HUES48 (cell line): ENCODE measurements around the gene FBXO47.
"Not testable (repeated sequence)": the region's sequence is repeated elsewhere in the genome, so short reads cannot be mapped to it uniquely, and the experiment has no call there.

Experiments used
- H3K27ac ChIP-seq: one replicate; pipeline ENCODE4 v1.7.0; 2013; ENCODE audit warnings: low read depth, low read length, inconsistent platforms
- H3K27me3 ChIP-seq: 2 replicates; pipeline ENCODE4 v1.6.1; 2013; ENCODE audit warnings: mild to moderate bottlenecking, low read length; ENCODE audit not compliant: control insufficient read depth, insufficient read depth
- H3K36me3 ChIP-seq: 2 replicates; pipeline ENCODE4 v1.6.1; 2013; ENCODE audit warnings: low read length; ENCODE audit not compliant: control insufficient read depth, insufficient read depth
- H3K4me1 ChIP-seq: 2 replicates; pipeline ENCODE4 v1.6.1; 2013; ENCODE audit warnings: mild to moderate bottlenecking, low read length; ENCODE audit not compliant: control insufficient read depth, insufficient read depth
- H3K4me3 ChIP-seq: 2 replicates; pipeline ENCODE4 v1.5.1; 2013; ENCODE audit warnings: mild to moderate bottlenecking, low read depth, low read length
- H3K9ac ChIP-seq: 2 replicates; pipeline ENCODE4 v1.6.1; 2013; ENCODE audit warnings: mild to moderate bottlenecking, low read depth, low read length, moderate library complexity
- H3K9me3 ChIP-seq: 2 replicates; pipeline ENCODE4 v1.6.1; 2013; ENCODE audit warnings: low read length; ENCODE audit not compliant: control insufficient read depth, insufficient read depth

The FBXO47 gene

DNA sequence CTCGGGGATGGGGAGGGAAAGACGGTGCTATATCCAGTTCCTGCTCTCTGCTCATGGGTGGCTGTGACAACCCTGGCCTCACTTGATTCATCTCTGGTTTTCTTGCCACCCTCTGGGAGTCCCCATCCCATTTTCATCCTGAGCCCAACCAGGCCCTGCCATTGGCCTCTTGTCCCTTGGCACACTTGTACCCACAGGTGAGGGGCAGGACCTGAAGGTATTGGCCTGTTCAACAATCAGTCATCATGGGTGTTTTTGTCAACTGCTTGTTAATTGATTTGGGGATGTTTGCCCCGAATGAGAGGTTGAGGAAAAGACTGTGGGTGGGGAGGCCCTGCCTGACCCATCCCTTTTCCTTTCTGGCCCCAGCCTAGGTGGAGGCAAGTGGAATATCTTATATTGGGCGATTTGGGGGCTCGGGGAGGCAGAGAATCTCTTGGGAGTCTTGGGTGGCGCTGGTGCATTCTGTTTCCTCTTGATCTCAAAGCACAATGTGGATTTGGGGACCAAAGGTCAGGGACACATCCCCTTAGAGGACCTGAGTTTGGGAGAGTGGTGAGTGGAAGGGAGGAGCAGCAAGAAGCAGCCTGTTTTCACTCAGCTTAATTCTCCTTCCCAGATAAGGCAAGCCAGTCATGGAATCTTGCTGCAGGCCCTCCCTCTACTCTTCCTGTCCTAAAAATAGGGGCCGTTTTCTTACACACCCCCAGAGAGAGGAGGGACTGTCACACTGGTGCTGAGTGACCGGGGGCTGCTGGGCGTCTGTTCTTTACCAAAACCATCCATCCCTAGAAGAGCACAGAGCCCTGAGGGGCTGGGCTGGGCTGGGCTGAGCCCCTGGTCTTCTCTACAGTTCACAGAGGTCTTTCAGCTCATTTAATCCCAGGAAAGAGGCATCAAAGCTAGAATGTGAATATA is 46.6 kb downstream of the FBXO47 start:
- no peak overlapping the region for H3K9ac ChIP-seq
- no peak overlapping the region for H3K4me3 ChIP-seq
- no peaks in the 10 kb centered on the region for H3K9me3 ChIP-seq
- no peak overlapping the region for H3K27ac ChIP-seq
- H3K27me3 ChIP-seq, result no peaks in the 10 kb centered on the region
- peaks cover 34% of the 10 kb centered on the region for H3K36me3 ChIP-seq
- peaks cover 17% of the 10 kb centered on the region for H3K4me1 ChIP-seq

DNA sequence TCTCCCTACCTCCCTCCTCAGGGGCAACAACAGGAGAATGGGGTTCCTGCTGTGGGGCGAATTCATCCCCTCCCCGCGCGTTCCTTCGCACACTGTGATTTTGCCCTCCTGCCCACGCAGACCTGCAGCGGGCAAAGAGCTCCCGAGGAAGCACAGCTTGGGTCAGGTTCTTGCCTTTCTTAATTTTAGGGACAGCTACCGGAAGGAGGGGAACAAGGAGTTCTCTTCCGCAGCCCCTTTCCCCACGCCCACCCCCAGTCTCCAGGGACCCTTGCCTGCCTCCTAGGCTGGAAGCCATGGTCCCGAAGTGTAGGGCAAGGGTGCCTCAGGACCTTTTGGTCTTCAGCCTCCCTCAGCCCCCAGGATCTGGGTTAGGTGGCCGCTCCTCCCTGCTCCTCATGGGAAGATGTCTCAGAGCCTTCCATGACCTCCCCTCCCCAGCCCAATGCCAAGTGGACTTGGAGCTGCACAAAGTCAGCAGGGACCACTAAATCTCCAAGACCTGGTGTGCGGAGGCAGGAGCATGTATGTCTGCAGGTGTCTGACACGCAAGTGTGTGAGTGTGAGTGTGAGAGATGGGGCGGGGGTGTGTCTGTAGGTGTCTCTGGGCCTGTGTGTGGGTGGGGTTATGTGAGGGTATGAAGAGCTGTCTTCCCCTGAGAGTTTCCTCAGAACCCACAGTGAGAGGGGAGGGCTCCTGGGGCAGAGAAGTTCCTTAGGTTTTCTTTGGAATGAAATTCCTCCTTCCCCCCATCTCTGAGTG is 47.7 kb downstream of the FBXO47 start:
- H3K27ac ChIP-seq, result no peak overlapping the region
- H3K9ac ChIP-seq, result no peak overlapping the region
- H3K27me3 ChIP-seq, result no peaks in the 10 kb centered on the region
- H3K4me1 ChIP-seq, result peaks cover 11% of the 10 kb centered on the region
- H3K36me3 ChIP-seq, result peaks cover 40% of the 10 kb centered on the region
- H3K9me3 ChIP-seq, result no peaks in the 10 kb centered on the region
- no peak overlapping the region for H3K4me3 ChIP-seq

DNA sequence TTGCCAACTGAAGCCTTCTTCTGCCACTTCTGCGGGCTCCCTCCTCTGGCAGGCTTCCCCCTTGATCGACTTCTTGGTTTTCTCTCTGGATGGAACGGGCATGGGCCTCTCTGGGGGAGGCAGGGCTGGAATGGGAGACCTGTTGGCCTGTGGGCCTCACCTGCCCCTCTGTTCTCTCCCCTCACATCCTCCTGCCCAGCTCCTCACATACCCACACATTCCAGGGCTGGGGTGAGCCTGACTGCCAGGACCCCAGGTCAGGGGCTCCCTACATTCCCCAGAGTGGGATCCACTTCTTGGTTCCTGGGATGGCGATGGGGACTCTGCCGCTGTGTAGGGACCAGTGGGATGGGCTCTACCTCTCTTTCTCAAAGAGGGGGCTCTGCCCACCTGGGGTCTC is 48.3 kb downstream of the FBXO47 start:
- no peak overlapping the region for H3K4me3 ChIP-seq
- no peaks in the 10 kb centered on the region for H3K27me3 ChIP-seq
- H3K4me1 ChIP-seq, result peaks cover 11% of the 10 kb centered on the region
- peaks cover 45% of the 10 kb centered on the region for H3K36me3 ChIP-seq
- H3K9ac ChIP-seq, result no peak overlapping the region
- H3K9me3 ChIP-seq, result no peaks in the 10 kb centered on the region
- no peak overlapping the region for H3K27ac ChIP-seq

DNA sequence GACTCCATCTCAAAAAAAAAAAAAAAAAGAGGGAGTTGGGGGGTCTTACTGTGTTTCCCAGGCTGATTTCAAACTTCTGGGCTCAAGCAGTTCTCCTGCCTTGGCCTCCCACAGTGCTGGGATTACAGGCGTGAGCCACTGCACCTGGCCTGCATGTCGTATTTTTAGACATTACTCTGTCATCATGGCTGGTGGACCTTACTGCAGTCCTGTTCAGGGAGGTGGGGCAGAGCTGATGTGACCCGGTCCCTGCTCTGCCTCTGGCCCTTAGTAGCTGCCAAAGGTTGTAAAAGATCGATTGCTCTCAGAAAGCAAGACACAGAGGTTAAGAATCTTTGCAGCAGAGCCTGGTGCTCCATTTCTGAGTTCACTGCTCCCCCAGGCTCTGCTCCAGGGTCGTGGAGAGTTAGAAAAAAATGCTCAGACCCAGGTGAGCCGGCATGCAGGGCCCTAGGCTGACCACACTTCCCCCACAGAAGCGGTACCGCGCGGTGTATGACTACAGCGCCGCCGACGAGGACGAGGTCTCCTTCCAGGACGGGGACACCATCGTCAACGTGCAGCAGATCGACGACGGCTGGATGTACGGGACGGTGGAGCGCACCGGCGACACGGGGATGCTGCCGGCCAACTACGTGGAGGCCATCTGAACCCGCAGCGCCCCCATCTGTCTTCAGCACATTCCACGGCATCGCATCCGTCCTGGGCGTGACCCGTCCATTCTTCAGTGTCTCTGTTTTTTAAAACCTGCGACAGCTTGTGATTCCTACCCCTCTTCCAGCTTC is 48.9 kb downstream of the FBXO47 start:
- Histone ChIP-seq H3K27me3 (no peaks in the 10 kb centered on the region), H3K27ac (no peak overlapping the region), H3K36me3 (peaks cover 47% of the 10 kb centered on the region), H3K9me3 (no peaks in the 10 kb centered on the region), H3K4me3 (no peak overlapping the region), H3K9ac (no peak overlapping the region), H3K4me1 (peaks cover 11% of the 10 kb centered on the region)

GRCh38 chr17:38917259-38917658 is 49.9 kb downstream of the FBXO47 start:
- H3K27me3 ChIP-seq, result no peaks in the 10 kb centered on the region
- no peaks in the 10 kb centered on the region for H3K9me3 ChIP-seq
- H3K9ac ChIP-seq, result no peak overlapping the region
- H3K36me3 ChIP-seq, result peaks cover 54% of the 10 kb centered on the region
- peaks cover 2% of the 10 kb centered on the region; the same call in 1 of the 2 replicates for H3K4me1 ChIP-seq
- no peak overlapping the region for H3K4me3 ChIP-seq
- no peak overlapping the region for H3K27ac ChIP-seq

DNA sequence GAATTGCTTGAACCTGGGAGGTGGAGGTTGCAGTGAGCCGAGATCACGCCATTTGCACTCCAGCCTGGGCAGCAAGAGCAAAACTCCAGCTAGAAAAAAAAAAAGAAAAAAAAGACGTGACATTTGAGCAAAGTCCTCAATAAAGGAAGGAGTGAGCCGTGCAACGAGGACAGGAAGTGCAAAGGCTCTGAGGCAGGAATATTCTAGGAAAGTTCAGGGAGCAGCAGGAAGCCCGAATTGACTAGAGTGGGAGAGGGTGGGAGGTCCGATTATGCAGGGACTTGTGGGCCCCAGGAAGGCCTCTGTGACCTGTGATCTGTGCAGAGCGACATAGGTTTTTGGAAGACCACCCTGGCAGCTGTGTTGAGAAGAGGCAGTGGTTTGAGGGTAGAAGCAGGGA is 50.4 kb downstream of the FBXO47 start:
- Histone ChIP-seq H3K4me3 (no peak overlapping the region), H3K4me1 (no peaks in the 10 kb centered on the region), H3K9me3 (no peaks in the 10 kb centered on the region), H3K9ac (no peak overlapping the region), H3K27me3 (no peaks in the 10 kb centered on the region), H3K36me3 (peaks cover 54% of the 10 kb centered on the region), H3K27ac (no peak overlapping the region)

GRCh38 chr17:38915639-38915995 is 51.6 kb downstream of the FBXO47 start:
- Histone ChIP-seq H3K27me3 (no peaks in the 10 kb centered on the region), H3K27ac (no peak overlapping the region), H3K9ac (no peak overlapping the region), H3K36me3 (peaks cover 64% of the 10 kb centered on the region), H3K4me1 (no peaks in the 10 kb centered on the region), H3K4me3 (no peak overlapping the region), H3K9me3 (no peaks in the 10 kb centered on the region)

DNA sequence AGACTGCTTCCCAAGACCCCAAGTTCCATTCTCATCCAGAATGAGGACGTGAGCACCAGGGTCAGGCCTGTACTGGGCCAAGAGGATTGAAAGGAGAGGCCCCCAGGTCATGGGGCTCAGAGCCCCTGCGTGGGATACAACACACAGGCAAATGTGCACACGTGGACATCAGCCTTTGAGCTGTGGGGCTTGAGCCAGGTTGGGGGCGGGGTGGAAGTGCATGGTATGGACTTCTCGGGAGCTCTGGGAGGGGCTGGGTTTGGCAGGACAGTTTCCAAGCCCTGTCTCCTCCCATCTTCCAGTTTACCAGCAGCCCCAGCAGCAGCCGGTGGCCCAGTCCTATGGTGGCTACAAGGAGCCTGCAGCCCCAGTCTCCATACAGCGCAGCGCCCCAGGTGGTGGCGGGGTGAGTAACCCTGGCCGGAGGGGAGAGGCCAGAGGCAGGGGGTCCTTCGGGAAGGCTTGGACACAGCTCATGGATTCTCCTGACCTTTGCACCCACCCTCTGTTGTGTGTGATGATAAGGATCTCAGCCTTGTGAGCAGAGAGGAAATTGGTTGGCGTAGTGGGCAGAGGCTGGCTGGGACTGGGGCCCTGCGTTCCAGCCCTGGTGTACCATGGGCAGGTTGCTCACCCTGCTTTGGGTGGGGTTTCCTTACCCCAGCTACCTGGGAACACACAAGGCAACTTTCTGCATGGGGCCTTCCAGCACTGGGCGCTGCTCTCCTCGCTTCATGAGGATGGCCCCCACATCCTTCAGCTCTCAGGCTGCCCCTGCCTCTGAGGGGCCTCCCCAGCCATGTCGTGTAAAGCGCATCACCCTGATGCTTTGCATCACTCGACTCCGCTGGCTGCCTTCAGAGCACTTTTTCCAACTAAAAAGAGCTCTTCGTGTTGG is 52.2 kb downstream of the FBXO47 start:
- Histone ChIP-seq H3K4me1 (no peaks in the 10 kb centered on the region), H3K4me3 (no peak overlapping the region), H3K27me3 (no peaks in the 10 kb centered on the region), H3K9me3 (no peaks in the 10 kb centered on the region), H3K9ac (no peak overlapping the region), H3K27ac (no peak overlapping the region), H3K36me3 (peaks cover 64% of the 10 kb centered on the region)

DNA sequence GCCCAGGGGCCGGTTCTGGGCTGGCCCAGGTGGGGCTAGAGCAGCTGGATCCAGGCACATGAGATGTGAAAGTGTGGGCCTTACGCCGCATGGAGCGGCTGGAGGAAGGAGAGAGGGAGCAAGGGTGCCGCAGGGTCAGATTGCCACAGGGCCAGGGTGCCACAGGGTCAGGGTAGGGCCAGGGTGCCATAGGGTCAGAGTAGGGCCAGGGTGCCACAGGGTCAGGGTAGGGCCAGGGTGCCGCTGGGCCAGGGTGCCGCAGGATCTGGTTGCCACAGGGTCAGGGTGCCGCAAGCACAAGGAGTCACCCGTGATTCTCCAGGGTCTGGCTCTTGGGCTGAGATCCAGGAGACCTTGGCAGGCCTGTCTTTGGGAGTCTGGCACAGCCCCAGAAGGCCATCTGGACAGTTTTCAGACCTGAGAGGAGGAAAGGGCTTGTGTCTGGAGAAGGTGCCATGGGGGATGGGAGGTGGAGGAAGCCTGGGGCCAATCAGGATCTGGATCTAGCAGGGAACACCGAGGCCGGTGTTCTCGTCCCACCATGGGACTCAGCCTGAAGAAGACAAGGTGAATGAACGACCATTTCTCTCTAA is 54.9 kb downstream of the FBXO47 start:
- no peak overlapping the region for H3K27ac ChIP-seq
- peaks cover 43% of the 10 kb centered on the region for H3K36me3 ChIP-seq
- no peaks in the 10 kb centered on the region for H3K9me3 ChIP-seq
- H3K9ac ChIP-seq, result no peak overlapping the region
- H3K4me1 ChIP-seq, result no peaks in the 10 kb centered on the region
- H3K4me3 ChIP-seq, result no peak overlapping the region
- H3K27me3 ChIP-seq, result no peaks in the 10 kb centered on the region

DNA sequence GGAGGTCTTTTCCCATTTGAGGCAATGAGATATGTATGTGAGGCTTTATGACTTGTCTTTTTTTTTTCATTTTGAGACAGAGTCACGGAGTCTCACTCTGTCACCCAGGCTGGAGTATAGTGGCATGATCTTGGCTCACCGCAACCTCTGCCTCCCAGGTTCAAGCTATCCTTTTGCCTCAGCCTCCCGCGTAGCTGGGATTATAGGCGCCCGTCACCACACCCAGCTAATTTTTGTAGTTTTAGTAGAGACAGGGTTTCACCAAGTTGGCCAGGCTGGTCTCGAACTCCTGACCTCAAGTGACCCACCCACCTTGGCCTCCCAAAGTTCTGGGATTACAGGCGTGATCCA is 55.5 kb downstream of the FBXO47 start:
- H3K27me3 ChIP-seq, H3K9ac ChIP-seq, H3K9me3 ChIP-seq, H3K4me3 ChIP-seq, H3K27ac ChIP-seq, H3K4me1 ChIP-seq: not testable (repeated sequence)
- H3K36me3 ChIP-seq, result peaks cover 38% of the 10 kb centered on the region
